HUES48 (cell line): ENCODE data around the gene NEMF.
"Not testable (repeated sequence)": the region's sequence is repeated elsewhere in the genome, so short reads cannot be mapped to it uniquely, and the experiment has no call there.

ENCODE experiments used
- H3K27ac ChIP-seq: one replicate; pipeline ENCODE4 v1.7.0; 2013; ENCODE audit warnings: low read depth, low read length, inconsistent platforms
- H3K27me3 ChIP-seq: 2 replicates; pipeline ENCODE4 v1.6.1; 2013; ENCODE audit warnings: mild to moderate bottlenecking, low read length; ENCODE audit not compliant: control insufficient read depth, insufficient read depth
- H3K36me3 ChIP-seq: 2 replicates; pipeline ENCODE4 v1.6.1; 2013; ENCODE audit warnings: low read length; ENCODE audit not compliant: control insufficient read depth, insufficient read depth
- H3K4me1 ChIP-seq: 2 replicates; pipeline ENCODE4 v1.6.1; 2013; ENCODE audit warnings: mild to moderate bottlenecking, low read length; ENCODE audit not compliant: control insufficient read depth, insufficient read depth
- H3K4me3 ChIP-seq: 2 replicates; pipeline ENCODE4 v1.5.1; 2013; ENCODE audit warnings: mild to moderate bottlenecking, low read depth, low read length
- H3K9ac ChIP-seq: 2 replicates; pipeline ENCODE4 v1.6.1; 2013; ENCODE audit warnings: mild to moderate bottlenecking, low read depth, low read length, moderate library complexity
- H3K9me3 ChIP-seq: 2 replicates; pipeline ENCODE4 v1.6.1; 2013; ENCODE audit warnings: low read length; ENCODE audit not compliant: control insufficient read depth, insufficient read depth

NEMF gene

GRCh38 chr14:49852301-49853157 lies at the start of gene NEMF:
NEMF (minus strand) TSS chr14:49852788; CDS start chr14:49852753, 35 bp downstream.
- peak within 1 kb of the TSS; percentile 88 for H3K27ac ChIP-seq
- H3K9ac ChIP-seq = peak within 1 kb of the TSS; percentile 93
- H3K9me3 ChIP-seq = no peaks in the 10 kb centered on the region
- H3K4me1 ChIP-seq = peaks cover 7% of the 10 kb centered on the region
- H3K4me3 ChIP-seq = peak within 1 kb of the TSS; percentile 95
- H3K36me3 ChIP-seq = peaks cover 29% of the 10 kb centered on the region
- no peaks in the 10 kb centered on the region for H3K27me3 ChIP-seq

GRCh38 chr14:49900973-49901372 lies 48.4 kb upstream of the NEMF start:
- Histone ChIP-seq H3K4me1 (peaks cover 5% of the 10 kb centered on the region), H3K27me3 (no peaks in the 10 kb centered on the region), H3K36me3 (peaks cover 3% of the 10 kb centered on the region), H3K9me3 (no peaks in the 10 kb centered on the region), H3K4me3 (no peak overlapping the region), H3K27ac (no peak overlapping the region), H3K9ac (no peak overlapping the region)

- H3K27ac ChIP-seq = no peak overlapping the region
- peaks cover 9% of the 10 kb centered on the region for H3K4me1 ChIP-seq
- H3K36me3 ChIP-seq = peaks cover 26% of the 10 kb centered on the region
- H3K9me3 ChIP-seq = no peaks in the 10 kb centered on the region
- no peak overlapping the region for H3K9ac ChIP-seq
- H3K27me3 ChIP-seq = no peaks in the 10 kb centered on the region
- no peak overlapping the region for H3K4me3 ChIP-seq
Measured at GRCh38 chr14:49898485-49898884, 45.9 kb upstream of the NEMF start.

GRCh38 chr14:49897965-49898364 lies 45.4 kb upstream of the NEMF start:
- Histone ChIP-seq H3K27me3 (no peaks in the 10 kb centered on the region), H3K27ac (no peak overlapping the region), H3K9ac (no peak overlapping the region), H3K4me3 (no peak overlapping the region), H3K36me3 (peaks cover 26% of the 10 kb centered on the region), H3K9me3 (no peaks in the 10 kb centered on the region), H3K4me1 (peaks cover 9% of the 10 kb centered on the region)

GRCh38 chr14:49897414-49897813 lies 44.8 kb upstream of the NEMF start:
- Histone ChIP-seq H3K36me3 (peaks cover 26% of the 10 kb centered on the region), H3K4me1 (peaks cover 9% of the 10 kb centered on the region), H3K9me3 (no peaks in the 10 kb centered on the region), H3K9ac (no peak overlapping the region), H3K27me3 (no peaks in the 10 kb centered on the region), H3K27ac (no peak overlapping the region), H3K4me3 (no peak overlapping the region)

- Histone ChIP-seq H3K9me3 (no peaks in the 10 kb centered on the region), H3K27me3 (no peaks in the 10 kb centered on the region), H3K4me1 (peaks cover 9% of the 10 kb centered on the region), H3K36me3 (peaks cover 26% of the 10 kb centered on the region), H3K9ac (no peak overlapping the region), H3K27ac (no peak overlapping the region), H3K4me3 (no peak overlapping the region)
Measured at GRCh38 chr14:49896966-49897365, 44.4 kb upstream of the NEMF start.

- Histone ChIP-seq H3K4me3 (peak overlapping the region; percentile 91), H3K36me3 (peaks cover 26% of the 10 kb centered on the region)
- H3K9ac ChIP-seq, H3K27me3 ChIP-seq, H3K27ac ChIP-seq, H3K9me3 ChIP-seq, H3K4me1 ChIP-seq: not testable (repeated sequence)
Measured at GRCh38 chr14:49896272-49896671, 43.7 kb upstream of the NEMF start.

GRCh38 chr14:49895480-49895879 lies 42.9 kb upstream of the NEMF start:
- H3K9me3 ChIP-seq = no peaks in the 10 kb centered on the region
- H3K27me3 ChIP-seq = no peaks in the 10 kb centered on the region
- peak overlapping the region; percentile 91 for H3K4me3 ChIP-seq
- H3K9ac ChIP-seq = no peak overlapping the region
- peaks cover 9% of the 10 kb centered on the region for H3K4me1 ChIP-seq
- H3K27ac ChIP-seq = no peak overlapping the region
- peaks cover 26% of the 10 kb centered on the region for H3K36me3 ChIP-seq

GRCh38 chr14:49894214-49895107 lies 41.9 kb upstream of the NEMF start:
- not testable (repeated sequence) for H3K27me3 ChIP-seq, H3K9me3 ChIP-seq, H3K4me1 ChIP-seq
- peaks cover 26% of the 10 kb centered on the region for H3K36me3 ChIP-seq
- peak overlapping the region; percentile 98 for H3K27ac ChIP-seq
- H3K4me3 ChIP-seq = peak overlapping the region; percentile 91
- H3K9ac ChIP-seq = peak overlapping the region; percentile 98

- Histone ChIP-seq H3K36me3 (peaks cover 26% of the 10 kb centered on the region), H3K4me3 (peak overlapping the region; percentile 91), H3K9me3 (no peaks in the 10 kb centered on the region), H3K9ac (peak overlapping the region; percentile 98), H3K4me1 (peaks cover 9% of the 10 kb centered on the region), H3K27me3 (no peaks in the 10 kb centered on the region), H3K27ac (peak overlapping the region; percentile 98)
Measured at GRCh38 chr14:49893309-49894213, 41.0 kb upstream of the NEMF start.
